Adrenal gland (tissue), 5 donors: ENCODE results near the gene CATSPER4.

Experiments
- POLR2A ChIP-seq, 2 donors: fragments of 450-650 bp; IDR thresholded peaks; one replicate each; pipeline ENCODE4 v1.6.1; 2017; ENCODE audit warnings: antibody characterized with exemption in 2 of 2, mild to moderate bottlenecking in 2 of 2, moderate library complexity in 1 of 2
- TF ChIP-seq, protein P1 (sequence below), 6 experiments: fragments of 450-650 bp in 4 of 6; fragments of 200-600 bp in 2 of 6; sonication (generic) in 1 of 6; IDR thresholded peaks; 1 replicate in 5 of 6; 2 replicates in 1 of 6; pipeline versions ENCODE4 v1.5.1 to v1.8.0; 2016 to 2021; ENCODE audit warnings: antibody characterized with exemption in 6 of 6, mild to moderate bottlenecking in 2 of 6, moderate library complexity in 1 of 6
- donor health status: DM: no; HTN: no; CAD: no.

DNA sequence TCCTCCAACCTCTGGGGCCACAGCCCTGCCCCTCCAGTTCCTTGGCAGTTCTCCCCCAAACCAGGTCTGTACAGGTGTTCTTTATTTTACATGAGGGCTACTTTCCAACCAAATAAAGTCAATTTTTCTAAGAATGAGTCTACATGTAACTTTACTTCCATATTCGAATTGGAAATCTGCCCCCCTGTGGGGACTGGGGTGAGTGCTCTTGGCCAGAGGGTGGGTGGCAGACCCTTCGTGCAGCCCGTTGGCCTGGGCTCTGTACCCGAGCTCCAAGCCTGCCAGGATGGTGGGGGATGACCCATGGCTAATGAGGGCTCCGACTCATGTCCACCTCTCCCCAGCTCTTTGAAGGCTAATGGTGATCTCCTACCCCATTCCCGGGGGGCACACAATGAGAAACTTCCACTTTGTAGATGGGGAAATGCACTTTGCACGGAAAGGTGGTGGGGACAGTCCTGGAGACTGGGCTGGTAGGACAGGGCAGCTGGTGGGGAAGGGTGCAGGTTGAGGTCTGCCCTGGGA lies 589 bp upstream of the CATSPER4 start:
- TF ChIP-seq, protein P1, sequence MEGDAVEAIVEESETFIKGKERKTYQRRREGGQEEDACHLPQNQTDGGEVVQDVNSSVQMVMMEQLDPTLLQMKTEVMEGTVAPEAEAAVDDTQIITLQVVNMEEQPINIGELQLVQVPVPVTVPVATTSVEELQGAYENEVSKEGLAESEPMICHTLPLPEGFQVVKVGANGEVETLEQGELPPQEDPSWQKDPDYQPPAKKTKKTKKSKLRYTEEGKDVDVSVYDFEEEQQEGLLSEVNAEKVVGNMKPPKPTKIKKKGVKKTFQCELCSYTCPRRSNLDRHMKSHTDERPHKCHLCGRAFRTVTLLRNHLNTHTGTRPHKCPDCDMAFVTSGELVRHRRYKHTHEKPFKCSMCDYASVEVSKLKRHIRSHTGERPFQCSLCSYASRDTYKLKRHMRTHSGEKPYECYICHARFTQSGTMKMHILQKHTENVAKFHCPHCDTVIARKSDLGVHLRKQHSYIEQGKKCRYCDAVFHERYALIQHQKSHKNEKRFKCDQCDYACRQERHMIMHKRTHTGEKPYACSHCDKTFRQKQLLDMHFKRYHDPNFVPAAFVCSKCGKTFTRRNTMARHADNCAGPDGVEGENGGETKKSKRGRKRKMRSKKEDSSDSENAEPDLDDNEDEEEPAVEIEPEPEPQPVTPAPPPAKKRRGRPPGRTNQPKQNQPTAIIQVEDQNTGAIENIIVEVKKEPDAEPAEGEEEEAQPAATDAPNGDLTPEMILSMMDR (IDR thresholded peaks at IDR 0.05) = no peak
- TF ChIP-seq POLR2A (IDR thresholded peaks at IDR 0.05) = no peak
